Progenitor cell of endocrine pancreas (in vitro differentiated cells): Measurements from ENCODE around the gene NINJ1. TPM values are rescaled to one million over a fixed set of nuclear protein-coding genes. Genes with fewer than 3 reads are reported as not detected.
A peak's percentile ranks its signal among the peaks of the same experiment; 100 is the strongest.

ENCODE experiments used
- DNase-seq: peaks from one replicate; pipeline ENCODE4 v3.0.0; 2021; ENCODE audit warnings: low spot score; ENCODE audit not compliant: unreplicated experiment
- H3K27ac Mint-ChIP-seq: 2 replicates; pipeline ENCODE4 v1.8.0; 2021; ENCODE audit warnings: mild to moderate bottlenecking, moderate library complexity, mixed read lengths
- H3K27me3 Mint-ChIP-seq: 2 replicates; pipeline ENCODE4 v1.8.0; 2021; ENCODE audit warnings: mixed read lengths
- H3K36me3 Mint-ChIP-seq: 2 replicates; pipeline ENCODE4 v1.8.0; 2022; ENCODE audit warnings: mixed read lengths; ENCODE audit not compliant: insufficient read depth
- H3K4me1 Mint-ChIP-seq: 2 replicates; pipeline ENCODE4 v1.8.0; 2021; ENCODE audit warnings: low read depth, mixed read lengths
- H3K4me3 Mint-ChIP-seq: 2 replicates; pipeline ENCODE4 v1.8.0; 2021; ENCODE audit warnings: low read depth, mild to moderate bottlenecking, moderate library complexity, mixed read lengths
- H3K9me3 Mint-ChIP-seq: 2 replicates; pipeline ENCODE4 v1.8.0; 2021; ENCODE audit warnings: low read depth, mixed read lengths
- CTCF ChIP-seq: fragments of 200-600 bp; sonication (generic); IDR thresholded peaks from one replicate; pipeline ENCODE4 v1.5.0; 2021; ENCODE audit warnings: antibody characterized with exemption, mild to moderate bottlenecking; ENCODE audit not compliant: unreplicated experiment
- total RNA-seq: library from RNA; stranded (reverse); gene quantifications from 2 replicates; pipeline ENCODE4 v1.2.1, GENCODE V29; 2021

The NINJ1 gene
- total RNA-seq, 1 donor from 2014 or later, result 38.1 TPM

GRCh38 chr9:93139365-93140182, 5.5 kb upstream of the NINJ1 start:
- DNase-seq, result no peak
- no peak overlapping the region for H3K4me3 Mint-ChIP-seq
- H3K9me3 Mint-ChIP-seq, result no peaks in the 10 kb centered on the region
- no peaks in the 10 kb centered on the region for H3K36me3 Mint-ChIP-seq
- H3K4me1 Mint-ChIP-seq, result peaks cover 3% of the 10 kb centered on the region
- TF ChIP-seq CTCF, result no peak
- H3K27ac Mint-ChIP-seq, result no peak overlapping the region
- H3K27me3 Mint-ChIP-seq, result peaks cover 2% of the 10 kb centered on the region

- Mint-ChIP-seq H3K27ac (no peak overlapping the region), H3K4me1 (peaks cover 5% of the 10 kb centered on the region), H3K36me3 (no peaks in the 10 kb centered on the region), H3K4me3 (no peak overlapping the region), H3K27me3 (peaks cover 2% of the 10 kb centered on the region), H3K9me3 (no peaks in the 10 kb centered on the region)
- TF ChIP-seq CTCF, result no peak
- DNase-seq, result no peak
Measured at GRCh38 chr9:93138171-93138764, 4.2 kb upstream of the NINJ1 start.

- DNase-seq, result no peak
- Mint-ChIP-seq H3K9me3 (no peaks in the 10 kb centered on the region), H3K4me1 (peaks cover 14% of the 10 kb centered on the region), H3K27me3 (peaks cover 2% of the 10 kb centered on the region), H3K36me3 (no peaks in the 10 kb centered on the region), H3K4me3 (no peak overlapping the region), H3K27ac (no peak overlapping the region)
- TF ChIP-seq CTCF, result no peak
Measured at GRCh38 chr9:93137362-93137761, 3.3 kb upstream of the NINJ1 start.

- no peak for TF ChIP-seq CTCF
- H3K27ac Mint-ChIP-seq, result no peak overlapping the region
- H3K4me1 Mint-ChIP-seq, result peaks cover 15% of the 10 kb centered on the region
- DNase-seq, result no peak
- no peaks in the 10 kb centered on the region for H3K36me3 Mint-ChIP-seq
- H3K27me3 Mint-ChIP-seq, result peaks cover 2% of the 10 kb centered on the region
- H3K9me3 Mint-ChIP-seq, result no peaks in the 10 kb centered on the region
- no peak overlapping the region for H3K4me3 Mint-ChIP-seq
Measured at GRCh38 chr9:93136011-93136440, 2.0 kb upstream of the NINJ1 start.

GRCh38 chr9:93134740-93135444, 841 bp upstream of the NINJ1 start:
- TF ChIP-seq CTCF, result no peak
- H3K27ac Mint-ChIP-seq, result peak overlapping the region; percentile 33

More at GRCh38 chr9:93134740-93135444, 841 bp upstream of the NINJ1 start:
- no peaks in the 10 kb centered on the region for H3K36me3 Mint-ChIP-seq
- peaks cover 2% of the 10 kb centered on the region for H3K27me3 Mint-ChIP-seq
- H3K4me3 Mint-ChIP-seq, result peak overlapping the region; percentile 72
- DNase-seq, result no peak
- H3K4me1 Mint-ChIP-seq, result peaks cover 15% of the 10 kb centered on the region
- no peaks in the 10 kb centered on the region for H3K9me3 Mint-ChIP-seq
